Heart left ventricle (tissue), 13 donors: ENCODE data around the gene TAS2R60.

Experiments
- POLR2A ChIP-seq, 2 donors: fragments of 450-650 bp; IDR thresholded peaks; one replicate each; pipeline ENCODE4 v1.6.1; 2017; ENCODE audit warnings: antibody characterized with exemption in 2 of 2, mild to moderate bottlenecking in 2 of 2, moderate library complexity in 2 of 2
- TF ChIP-seq, protein P1 (sequence below), 12 donors: fragments of 200-600 bp; sonication (generic) in 4 of 12; IDR thresholded peaks; one replicate each; pipeline versions ENCODE4 v1.5.0 to v1.8.0; 2018 to 2022; ENCODE audit warnings: antibody characterized with exemption in 12 of 12, mild to moderate bottlenecking in 5 of 12
- donor health status: ischemic (EF 13 %, LVEDD 7.1; RV severe dilation, severe dysfunction).
- donor health status: DM: no; HTN: yes; CAD: no.
- donor health status: DM: no; HTN: no; CAD: no.
- donor health status: ischemic (EF 25% LVEDD 6.9; RV normal size, moderate dysfunction).
- donor health status: ischemic (EF 25% LVEDD 5.7; RV mildly dilated, moderate dysfunction).
- donor health status: ischemic (EF 35%, LVEDD 5.7; RV mildly dilated, moderate dysfunction).
- donor health status: nonischemic (EF 11% LVEDD 7.7; RV severe dilation, severe dysfunction).
- donor health status: DM: yes; HTN: yes; CAD: no.
- donor health status: PGD.
- donor health status: ischemic (EF 29% LVEDD 5.4; RV normal size, mild dysfunction).
- donor health status: nonischemic (EF 23%, LVEDD 6.1; RV moderate dilation, normal function).

DNA sequence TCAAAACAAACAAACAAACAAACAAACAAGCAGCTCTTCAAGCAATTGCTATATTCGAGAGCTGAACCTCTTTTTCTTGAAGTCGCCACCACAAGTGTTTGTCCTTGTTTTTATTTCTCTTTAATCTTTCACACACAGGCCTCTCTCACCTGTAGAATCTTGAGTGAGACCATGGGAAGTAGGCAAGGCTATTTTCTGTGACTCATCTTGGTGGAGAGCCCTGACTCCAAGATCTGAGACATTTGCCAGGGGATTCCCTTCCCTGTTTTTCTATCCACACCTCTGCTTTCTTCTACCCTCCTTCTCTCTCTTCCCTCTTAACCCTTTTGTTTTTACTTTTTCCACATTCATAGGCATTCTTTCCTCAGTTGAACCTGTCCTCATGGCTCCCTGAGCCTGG lies 8.0 kb upstream of the TAS2R60 start:
- TF ChIP-seq, protein P1, sequence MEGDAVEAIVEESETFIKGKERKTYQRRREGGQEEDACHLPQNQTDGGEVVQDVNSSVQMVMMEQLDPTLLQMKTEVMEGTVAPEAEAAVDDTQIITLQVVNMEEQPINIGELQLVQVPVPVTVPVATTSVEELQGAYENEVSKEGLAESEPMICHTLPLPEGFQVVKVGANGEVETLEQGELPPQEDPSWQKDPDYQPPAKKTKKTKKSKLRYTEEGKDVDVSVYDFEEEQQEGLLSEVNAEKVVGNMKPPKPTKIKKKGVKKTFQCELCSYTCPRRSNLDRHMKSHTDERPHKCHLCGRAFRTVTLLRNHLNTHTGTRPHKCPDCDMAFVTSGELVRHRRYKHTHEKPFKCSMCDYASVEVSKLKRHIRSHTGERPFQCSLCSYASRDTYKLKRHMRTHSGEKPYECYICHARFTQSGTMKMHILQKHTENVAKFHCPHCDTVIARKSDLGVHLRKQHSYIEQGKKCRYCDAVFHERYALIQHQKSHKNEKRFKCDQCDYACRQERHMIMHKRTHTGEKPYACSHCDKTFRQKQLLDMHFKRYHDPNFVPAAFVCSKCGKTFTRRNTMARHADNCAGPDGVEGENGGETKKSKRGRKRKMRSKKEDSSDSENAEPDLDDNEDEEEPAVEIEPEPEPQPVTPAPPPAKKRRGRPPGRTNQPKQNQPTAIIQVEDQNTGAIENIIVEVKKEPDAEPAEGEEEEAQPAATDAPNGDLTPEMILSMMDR (IDR thresholded peaks at IDR 0.05) = no peak
- no peak for TF ChIP-seq POLR2A (IDR thresholded peaks at IDR 0.05)
